HK-2 (cell line): ENCODE measurements around the gene DISC1.
A peak's percentile ranks its signal among the peaks of the same experiment; 100 is the strongest.

ENCODE experiments used
- DNase-seq: peaks from one replicate; pipeline ENCODE4 v3.0.0-alpha.2; 2018; ENCODE audit not compliant: unreplicated experiment

The DISC1 gene

DNA sequence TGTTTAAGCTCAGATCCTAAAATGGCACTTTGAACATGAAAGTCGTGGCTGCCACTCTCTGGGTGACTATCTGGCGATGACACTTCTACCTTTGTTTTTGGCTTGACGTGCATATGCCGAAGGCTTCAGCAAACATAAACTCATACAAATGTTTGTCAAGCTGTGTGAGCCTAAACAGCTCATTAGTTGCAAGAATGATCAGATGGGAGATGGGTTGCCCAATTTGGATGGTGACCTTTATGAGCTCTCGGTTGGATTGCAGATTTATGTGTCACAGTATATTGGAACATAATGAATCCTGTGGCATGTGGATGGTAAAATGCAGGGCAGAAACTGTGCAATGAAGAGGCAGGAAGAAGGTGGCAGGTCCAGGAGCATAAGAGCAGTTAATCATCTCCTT lies 229.3 kb downstream of the DISC1 start:
- DNase-seq: no peak

DNA sequence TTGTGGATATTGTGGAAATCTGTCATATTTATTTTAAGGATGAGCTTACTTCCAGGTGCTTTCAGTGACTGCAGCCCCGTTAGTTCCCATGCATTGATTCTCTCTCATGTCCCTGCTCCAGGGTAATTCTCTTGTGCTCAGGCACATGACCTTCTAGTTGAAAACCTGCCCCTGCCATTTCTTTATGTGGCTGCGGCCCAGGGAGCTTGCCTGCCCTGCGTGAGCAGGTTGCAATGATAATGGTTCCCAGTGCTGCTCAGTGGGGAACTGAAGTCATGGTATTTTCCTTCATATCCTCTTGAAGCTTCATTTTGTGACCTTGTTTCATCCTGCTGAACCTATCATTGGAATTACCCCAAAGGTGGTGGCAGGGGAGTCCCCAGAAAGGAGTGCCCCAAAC lies 229.8 kb downstream of the DISC1 start:
- DNase-seq: no peak

DNA sequence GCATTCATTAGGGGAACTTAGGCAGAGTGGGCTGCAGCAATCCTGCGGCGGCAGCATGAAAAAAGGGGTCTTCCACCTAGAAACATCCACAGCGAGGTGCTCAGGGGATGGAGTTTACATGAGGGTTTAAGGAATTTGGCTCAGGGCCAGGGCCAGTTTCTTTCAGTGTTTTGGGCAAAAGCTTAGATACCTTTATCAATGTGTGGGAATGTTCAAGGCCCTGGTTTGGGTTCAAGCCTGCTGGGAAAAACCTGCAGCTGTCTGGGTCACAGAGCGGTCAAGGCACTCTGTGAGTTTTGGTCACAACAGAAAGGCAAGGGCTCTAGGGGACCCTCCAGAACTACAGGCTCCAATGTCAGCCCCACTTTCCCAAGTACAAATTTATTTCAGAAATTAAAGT lies 230.3 kb downstream of the DISC1 start:
- no peak for DNase-seq

DNA sequence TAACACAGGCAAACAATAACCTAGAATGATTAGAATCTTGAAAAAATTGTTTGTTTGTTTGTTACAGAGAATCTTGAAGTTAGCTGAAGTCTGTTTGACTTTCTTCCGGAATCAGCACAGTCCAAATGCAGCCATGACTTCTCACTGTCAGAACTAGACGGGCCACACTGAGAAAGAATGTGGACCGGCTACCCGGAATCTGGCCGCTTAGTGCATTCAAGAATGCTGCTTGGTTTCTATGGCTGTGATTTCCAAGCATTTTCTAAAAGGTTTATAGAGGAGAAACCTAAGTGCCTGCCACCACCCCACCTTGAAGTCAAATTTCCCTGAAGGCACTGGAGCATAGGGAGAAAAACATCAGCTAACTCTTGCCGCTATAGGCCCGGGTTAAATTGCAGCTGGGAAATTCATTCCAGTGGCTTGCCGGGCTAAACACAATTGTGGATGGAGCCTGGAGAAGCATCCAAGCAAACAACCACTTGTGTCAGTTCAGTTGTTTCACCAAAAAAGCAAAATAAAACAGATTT lies 231.1 kb downstream of the DISC1 start:
- DNase-seq: no peak

DNA sequence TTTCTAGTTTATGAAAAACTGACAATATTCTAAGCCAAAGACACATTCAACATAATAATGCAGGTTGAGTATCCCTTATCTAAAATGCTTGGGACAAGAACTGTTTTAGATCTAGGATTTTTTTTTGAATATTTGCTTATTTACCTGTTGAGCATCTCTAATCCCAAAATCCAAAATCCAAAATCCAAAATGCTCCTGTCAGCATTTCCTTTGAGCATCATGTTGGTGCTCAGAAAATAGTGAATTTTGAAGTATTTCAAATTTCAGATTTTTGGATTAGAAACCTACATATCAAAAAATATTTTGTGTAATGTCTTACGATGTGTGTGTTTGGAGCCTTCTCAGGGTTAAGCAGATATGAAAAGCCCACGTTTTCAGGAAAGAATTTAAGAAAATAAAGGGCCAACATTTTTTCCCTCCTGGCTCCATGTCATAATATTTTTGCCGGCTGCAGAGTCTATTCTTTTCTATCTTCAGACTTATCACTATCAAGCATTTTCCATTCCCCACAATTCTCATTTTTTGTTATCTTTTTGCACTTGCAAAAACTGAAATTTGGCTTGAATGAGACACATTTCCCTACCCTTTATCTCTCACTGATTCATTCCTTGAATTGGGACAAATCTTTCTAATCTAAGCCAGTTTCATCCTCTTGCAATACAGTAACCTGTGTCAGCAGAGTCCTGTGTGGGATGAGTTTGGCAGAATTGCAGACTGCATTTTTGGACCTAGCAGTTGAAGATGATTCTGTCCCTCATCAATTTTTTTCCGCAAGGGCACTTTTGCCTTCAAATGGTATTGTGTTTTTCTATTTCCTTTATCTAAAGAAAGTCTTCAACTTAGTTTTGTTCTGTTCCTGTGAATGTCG lies 233.9 kb downstream of the DISC1 start:
- DNase-seq: no peak

DNA sequence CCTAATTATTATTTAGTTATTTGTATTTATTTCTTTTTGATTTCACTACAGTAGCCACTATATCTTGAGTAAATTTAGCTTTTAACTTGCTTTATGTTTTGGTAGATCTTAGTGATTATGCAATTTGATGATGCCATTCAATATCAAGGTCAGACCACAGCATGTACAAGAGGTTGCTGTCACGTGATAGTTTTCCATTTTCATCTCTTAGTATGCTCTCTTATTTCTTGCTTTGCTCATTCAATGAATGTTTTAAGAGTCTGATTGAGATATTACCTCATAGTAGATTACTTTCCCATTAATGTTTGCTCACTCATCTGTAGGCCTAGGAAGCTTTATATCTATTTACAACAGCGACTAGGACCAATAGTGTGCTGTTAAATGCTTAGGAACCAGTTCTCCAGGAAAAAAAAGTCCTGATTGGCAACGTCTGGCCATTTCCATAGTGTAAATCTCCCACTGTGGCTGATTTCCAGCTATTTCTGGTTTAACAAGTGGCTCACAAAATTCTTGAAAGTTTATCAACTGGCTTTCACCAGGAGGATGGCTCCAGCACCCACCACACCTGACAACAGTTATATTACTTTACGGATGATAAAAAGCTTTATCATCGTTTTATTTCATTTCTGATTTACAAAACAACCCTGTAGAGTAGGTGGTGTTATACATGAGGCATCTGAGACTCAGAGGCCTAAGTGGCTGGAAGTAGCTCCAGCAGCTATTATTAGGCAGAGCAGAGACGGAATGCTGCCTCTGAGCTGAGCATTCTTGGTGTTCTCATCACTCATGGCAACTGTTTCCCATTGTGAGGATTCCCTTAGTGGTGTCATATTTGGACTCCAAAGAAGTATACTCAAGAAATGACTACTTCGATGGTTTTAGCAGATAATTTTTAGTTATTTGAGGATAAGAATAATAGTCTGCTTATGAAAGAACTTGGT lies 235.2 kb downstream of the DISC1 start:
- no peak for DNase-seq

DNA sequence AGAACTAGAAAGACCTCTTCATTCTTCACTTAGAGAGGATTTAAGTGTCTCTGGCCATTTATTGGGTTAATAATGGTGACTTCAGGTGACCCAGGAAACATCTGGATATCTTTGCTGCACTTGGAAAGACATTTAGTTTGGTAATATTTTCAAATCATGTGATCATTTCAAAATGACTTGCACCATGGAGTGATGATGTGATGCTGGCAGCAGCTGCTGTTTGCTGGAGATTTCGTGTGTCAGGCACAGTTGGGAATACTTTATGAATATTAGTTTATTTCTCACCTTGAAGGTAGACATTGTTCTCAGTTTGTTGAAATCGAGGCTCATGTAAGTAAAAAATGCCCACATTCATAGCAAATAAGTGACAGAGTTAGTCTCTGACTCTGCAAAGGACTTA lies 236.0 kb downstream of the DISC1 start:
- no peak for DNase-seq

DNA sequence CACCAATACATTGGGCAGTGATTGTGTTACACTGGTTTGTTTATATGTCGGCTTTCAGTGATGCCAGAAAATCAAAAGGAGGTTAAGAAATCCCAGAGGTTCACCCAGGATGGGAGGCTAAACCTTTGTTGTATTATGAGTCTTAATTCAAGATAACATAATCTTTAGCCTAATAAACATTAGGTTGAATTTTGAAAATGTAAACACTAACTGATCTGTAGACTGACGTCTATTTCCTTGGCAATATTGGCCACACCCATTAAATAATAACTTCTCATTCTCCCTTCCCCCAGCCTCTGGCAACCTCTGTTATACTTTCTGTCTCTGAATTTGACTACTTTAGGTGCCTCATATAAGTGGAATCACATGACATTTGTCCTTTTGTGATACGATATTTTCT lies 238.7 kb downstream of the DISC1 start:
- no peak for DNase-seq

DNA sequence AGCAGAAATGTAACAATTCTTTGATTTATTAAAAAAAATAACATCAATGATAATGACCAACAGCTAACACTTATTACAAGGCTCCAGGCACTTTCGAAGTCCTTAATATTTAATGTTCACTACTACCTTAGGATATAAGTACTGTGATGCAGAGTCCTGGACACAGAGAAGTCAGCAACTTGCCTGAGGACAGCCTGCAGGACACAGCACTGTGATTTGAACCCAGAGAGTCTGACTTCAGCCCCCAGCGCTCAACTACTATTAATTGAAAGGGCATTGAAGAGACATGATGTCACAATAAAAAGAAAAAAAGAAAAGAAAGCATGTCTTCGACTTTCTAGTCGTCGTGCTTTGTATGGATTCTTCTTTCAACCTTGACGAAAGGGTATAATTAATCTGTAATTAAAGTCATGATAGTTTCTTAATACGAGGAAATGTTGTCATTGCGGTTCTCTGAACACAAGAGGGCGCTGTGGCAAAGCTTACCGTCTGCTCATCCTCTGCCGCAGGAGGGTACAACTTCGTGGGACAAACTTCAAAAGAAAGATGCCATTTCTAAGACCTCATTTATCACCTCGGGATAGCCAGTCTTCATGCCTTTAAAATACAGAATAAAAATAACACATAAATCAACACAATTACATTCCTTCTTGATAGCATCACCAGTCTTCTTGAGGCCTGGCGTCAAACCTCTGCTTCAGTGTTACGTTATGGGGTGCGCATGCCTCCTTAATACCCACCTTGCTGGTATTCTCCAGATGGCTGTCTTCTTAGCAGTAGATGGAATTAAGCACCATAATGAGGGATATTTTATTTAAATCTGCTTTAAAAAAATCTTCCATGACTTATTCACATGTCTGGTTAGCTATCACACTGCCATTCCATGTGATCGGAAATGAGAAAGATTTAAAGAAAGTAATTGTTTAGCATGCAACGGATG lies 240.1 kb downstream of the DISC1 start:
- DNase-seq: peak; percentile 45

DNA sequence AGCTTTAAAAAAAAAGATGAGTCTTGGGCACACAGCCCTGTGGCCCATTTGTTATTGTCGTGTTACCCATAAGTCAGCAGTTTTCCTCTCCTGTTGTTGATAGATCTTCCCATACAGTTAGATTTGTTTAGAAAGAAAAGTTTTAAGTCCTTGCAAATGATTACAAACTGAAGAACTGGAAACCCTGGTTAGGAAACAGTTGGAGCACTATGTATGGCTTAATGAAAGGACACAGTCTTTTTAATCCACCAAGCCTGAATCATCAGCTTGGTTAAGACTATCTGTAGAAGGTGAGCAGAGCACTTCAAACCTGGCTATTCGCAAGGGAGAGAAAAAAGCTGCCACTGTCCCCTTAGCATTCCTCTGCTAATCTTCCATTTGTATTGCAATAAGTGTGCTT lies 241.0 kb downstream of the DISC1 start:
- DNase-seq: no peak

DNA sequence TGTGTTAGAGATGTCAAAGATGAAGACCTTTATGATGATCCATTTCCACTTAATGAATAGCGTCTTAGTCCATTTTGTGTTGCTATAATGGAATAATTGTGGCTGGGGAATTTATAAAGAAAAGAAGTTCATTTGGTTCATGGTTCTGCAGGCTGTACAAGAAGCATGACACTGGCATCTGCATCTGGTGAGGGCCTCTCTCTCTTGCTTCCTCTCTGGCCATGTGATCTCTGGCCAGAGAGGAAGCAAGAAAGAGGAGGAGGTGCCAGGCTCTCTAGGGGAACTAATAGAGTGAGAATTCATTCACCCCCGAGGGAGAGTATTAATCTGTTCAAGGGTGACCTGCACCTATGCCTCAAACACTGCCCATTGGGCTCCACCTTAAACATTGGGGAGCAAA lies 242.8 kb downstream of the DISC1 start:
- DNase-seq: no peak

DNA sequence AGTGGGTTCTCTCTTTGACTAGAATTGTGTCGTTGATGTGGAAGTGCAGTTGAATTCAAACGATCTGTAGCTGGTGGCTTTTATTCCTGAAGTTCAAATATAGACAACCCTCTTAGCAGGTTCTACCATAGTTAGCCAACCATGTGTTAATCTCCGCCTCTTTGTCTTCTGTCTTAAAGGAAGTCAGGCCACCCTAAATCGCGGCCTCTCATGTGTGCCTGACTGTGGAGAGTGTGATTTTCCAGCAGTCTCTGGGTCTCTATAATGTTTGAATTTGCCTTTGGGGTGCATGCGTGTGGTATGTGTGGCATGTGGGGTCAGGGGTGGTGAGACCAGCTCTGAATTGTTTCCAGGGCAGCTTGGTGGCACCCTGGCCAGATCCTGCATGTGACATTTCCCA lies 244.9 kb downstream of the DISC1 start:
- DNase-seq: no peak

DNA sequence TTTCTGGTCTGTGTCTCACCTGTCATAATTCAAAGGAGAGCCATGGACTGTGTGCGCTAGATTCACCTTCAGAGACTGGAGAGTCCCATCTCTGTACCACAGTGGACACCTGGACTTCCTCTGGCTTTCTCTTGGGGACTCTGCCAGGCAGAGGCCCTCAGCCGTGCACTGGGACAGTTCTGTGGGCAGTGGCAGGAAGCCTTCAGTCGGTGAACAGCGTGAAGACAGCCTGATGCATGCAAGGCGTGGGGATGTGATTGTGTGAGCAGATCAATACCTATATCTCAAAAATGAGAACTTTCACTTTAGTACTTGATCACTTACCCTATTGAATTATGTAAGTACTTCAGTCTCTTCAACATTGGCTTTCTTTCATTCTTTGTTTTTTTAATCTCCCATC lies 245.3 kb downstream of the DISC1 start:
- no peak for DNase-seq

DNA sequence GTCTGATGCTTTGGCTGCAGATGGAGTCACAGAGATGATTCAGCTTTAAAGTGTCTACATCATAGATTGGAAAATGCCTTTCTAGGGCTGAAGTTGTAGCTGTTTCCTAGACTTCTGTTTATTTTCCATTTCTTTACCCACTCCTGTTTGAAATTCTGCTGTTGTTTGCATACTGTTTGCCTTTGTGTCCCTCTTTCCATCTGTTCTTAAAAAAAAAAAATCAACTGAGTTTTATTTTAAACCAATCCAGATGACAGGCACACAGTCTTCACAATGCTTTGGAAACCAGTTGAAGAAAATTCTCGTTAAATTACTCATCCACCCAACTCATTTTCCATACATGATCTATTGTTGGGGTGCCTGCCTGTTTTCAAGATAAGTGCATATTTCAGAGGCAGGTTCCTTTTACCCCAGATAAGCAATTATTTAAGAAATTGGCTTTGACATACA lies 245.9 kb downstream of the DISC1 start:
- no peak for DNase-seq

DNA sequence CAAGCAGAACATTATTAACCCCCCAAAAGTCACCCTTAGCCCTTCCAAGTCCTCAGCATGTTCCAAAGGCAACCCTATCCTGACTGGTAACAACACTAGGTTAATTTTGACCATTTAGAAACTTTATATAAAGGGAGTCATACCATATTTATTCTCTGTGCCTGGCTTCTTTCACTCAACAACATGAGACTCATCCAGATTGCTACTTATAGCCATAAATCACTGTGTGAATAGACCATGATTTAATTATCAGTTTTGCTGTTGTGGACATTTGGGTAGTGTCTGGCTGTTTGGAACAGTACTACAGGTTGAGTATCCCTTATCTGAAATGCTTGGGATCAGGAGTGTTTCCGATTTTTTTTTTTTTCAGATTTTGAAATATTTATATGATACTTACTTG lies 252.1 kb downstream of the DISC1 start:
- DNase-seq: no peak

DNA sequence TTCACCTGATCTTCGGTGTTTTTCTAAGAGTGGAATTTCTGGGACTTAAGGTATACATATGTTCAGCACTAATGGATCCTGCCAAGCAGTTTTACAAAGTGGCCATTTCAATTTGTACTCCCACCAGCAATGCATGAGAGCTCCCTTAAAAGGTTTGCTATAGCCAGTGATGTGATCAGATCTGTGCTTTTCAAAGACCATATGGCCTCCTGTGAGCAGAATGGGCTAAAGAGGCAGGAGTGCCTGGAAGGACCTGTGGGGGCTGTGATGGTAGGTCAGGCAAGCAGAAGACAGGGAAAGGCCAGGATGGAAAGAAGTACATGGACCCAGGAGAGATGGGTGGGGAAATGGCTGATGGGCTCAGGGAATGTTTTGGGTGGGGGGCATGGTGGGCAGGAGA lies 252.7 kb downstream of the DISC1 start:
- DNase-seq: no peak

DNA sequence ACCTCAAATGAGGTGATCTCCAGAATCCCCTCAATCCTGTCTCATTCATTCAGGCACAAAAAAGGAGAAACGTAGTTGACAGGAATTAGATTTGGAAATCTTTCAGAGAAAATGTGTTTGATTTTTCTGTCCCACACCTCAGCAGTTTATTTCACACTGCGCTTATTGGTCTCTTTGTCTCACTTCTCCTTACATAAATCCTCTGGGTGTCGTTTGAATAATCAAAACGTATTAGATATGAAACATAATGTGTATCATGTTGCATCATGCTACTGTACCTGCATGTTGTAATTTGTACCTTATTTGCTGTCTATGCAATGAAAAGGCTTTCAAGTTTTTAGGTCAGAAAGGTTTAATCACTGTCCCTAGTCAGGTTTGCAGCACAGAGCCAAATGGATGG lies 255.7 kb downstream of the DISC1 start:
- no peak for DNase-seq

DNA sequence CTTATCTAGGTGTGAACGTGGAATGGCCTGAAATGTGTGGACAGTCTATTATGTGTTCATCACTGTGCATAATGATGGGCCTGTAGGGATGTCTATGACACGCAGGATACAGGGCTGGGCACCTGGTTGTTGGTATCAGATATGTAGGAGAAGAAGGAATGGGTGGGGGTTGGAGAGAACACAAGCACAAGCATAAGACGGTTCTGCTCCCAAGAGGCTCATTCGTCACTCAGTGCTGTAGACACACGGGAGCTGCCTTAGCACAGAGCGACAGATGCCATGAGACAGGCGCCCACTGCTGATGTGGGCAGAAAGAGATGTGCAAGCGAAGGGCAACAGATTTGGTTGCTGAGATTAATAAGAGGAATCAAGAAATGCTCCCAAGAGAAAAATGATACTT lies 256.2 kb downstream of the DISC1 start:
- DNase-seq: no peak

DNA sequence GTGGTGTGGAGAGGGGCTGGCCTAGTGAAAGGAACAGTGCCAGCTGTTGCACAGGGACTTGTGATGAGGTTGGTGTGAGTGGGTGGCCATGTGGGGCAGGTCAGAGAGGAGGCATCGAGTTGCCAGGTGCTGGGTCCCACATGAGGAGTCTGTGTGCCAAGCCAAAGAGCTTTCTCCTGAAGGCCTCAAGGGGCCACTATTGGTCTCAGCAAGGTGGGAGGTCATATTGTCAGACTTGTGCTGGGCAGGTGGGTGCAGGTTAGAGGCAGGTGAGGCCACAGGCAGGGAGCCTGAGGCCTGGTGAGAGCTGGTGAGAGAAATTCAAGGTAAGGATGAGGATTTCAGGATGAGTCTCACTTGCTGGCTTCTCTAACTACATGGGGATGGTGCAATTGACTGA lies 256.8 kb downstream of the DISC1 start:
- DNase-seq: no peak

DNA sequence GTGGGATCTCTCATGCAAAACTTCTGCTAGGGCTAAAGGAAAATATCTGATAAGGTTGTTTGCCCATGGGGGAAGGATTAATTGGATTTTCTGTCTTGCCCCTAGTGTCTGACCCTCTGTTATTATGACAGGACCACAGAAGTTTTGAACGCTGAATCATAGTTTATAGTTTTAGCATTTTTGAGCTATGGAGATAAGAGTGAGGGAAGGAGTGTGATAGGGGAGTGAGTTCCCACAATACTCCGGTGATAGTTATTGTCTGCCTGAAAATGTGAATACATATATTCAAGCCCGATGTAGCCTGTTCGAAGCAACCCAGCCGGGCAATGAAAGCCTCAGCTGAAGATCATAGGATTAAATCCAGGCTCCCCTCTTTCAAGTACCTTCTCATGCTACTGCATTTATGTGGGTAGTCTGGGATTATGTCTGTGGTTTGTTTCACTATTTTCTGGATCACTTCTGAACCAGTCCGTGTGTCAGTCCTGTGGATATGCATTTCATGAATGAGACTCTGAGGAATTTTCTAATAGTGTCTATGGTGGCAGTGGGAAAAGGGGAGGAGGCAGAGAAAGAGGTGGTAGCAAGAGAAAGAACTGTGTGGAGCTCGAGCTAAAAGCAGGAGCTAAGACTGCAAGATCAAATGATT lies 258.7 kb downstream of the DISC1 start:
- DNase-seq: no peak

DNA sequence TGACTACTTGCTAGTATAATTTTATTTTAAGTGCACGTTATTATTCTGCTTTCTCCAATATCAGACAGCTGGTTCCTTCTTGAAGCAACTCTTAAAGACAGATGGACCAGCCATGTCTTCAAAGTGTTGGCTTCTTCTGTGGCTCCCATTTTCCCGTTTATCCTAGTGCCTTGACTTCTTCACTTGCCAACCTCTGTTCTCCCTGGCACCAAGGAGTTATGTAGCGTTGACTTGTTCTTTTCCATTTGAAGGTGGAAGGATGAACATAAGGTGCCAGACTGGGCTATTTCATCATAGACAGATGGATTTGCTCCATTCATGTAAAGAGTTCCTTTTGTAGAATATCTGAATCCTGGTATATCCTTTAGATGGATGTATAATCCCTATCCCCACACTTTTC lies 260.6 kb downstream of the DISC1 start:
- no peak for DNase-seq
